ENCODE results near the gene PRKCE.

Gene PRKCE

GRCh38 chr2:45808294-45808800 is 156.9 kb downstream of the PRKCE start:
- DNase-seq (ENCODE audit: low read depth in 3 of 3) = no peak

GRCh38 chr2:45809205-45809604 is 157.7 kb downstream of the PRKCE start:
- DNase-seq (ENCODE audit: low read depth in 3 of 3) = no peak

GRCh38 chr2:45812011-45812500 is 160.6 kb downstream of the PRKCE start:
- no peak for DNase-seq (ENCODE audit: low read depth in 3 of 3)

- DNase-seq (ENCODE audit: low read depth in 3 of 3) = no peak
Observed at GRCh38 chr2:45813003-45813941, 161.8 kb downstream of the PRKCE start.

- DNase-seq (ENCODE audit: low read depth in 3 of 3) = no peak
Observed at GRCh38 chr2:45814488-45814887, 163.0 kb downstream of the PRKCE start.

GRCh38 chr2:45814951-45815621 is 163.6 kb downstream of the PRKCE start:
- no peak for DNase-seq (ENCODE audit: low read depth in 3 of 3)

- no peak for DNase-seq (ENCODE audit: low read depth in 3 of 3)
Observed at GRCh38 chr2:45816272-45816671, 164.8 kb downstream of the PRKCE start.

- no peak for DNase-seq (ENCODE audit: low read depth in 3 of 3)
Observed at GRCh38 chr2:45818591-45818990, 167.1 kb downstream of the PRKCE start.

GRCh38 chr2:45820048-45820447 is 168.6 kb downstream of the PRKCE start:
- DNase-seq (ENCODE audit: low read depth in 3 of 3) = no peak

GRCh38 chr2:45821558-45822271 is 170.2 kb downstream of the PRKCE start:
- DNase-seq (ENCODE audit: low read depth in 3 of 3) = no peak

GRCh38 chr2:45822272-45822630 is 170.8 kb downstream of the PRKCE start:
- DNase-seq (ENCODE audit: low read depth in 3 of 3) = no peak

GRCh38 chr2:45823723-45824206 is 172.3 kb downstream of the PRKCE start:
- no peak for DNase-seq (ENCODE audit: low read depth in 3 of 3)

GRCh38 chr2:45825001-45825651 is 173.7 kb downstream of the PRKCE start:
- no peak for DNase-seq (ENCODE audit: low read depth in 3 of 3)

GRCh38 chr2:45826460-45826859 is 175.0 kb downstream of the PRKCE start:
- no peak for DNase-seq (ENCODE audit: low read depth in 3 of 3)

GRCh38 chr2:45826884-45827635 is 175.6 kb downstream of the PRKCE start:
- DNase-seq (ENCODE audit: low read depth in 3 of 3) = no peak

- DNase-seq (ENCODE audit: low read depth in 3 of 3) = no peak
Observed at GRCh38 chr2:45830322-45830721, 178.8 kb downstream of the PRKCE start.

- no peak for DNase-seq (ENCODE audit: low read depth in 3 of 3)
Observed at GRCh38 chr2:45833301-45833967, 182.0 kb downstream of the PRKCE start.

GRCh38 chr2:45833968-45834344 is 182.5 kb downstream of the PRKCE start:
- DNase-seq (ENCODE audit: low read depth in 3 of 3) = no peak

GRCh38 chr2:45834372-45834771 is 182.9 kb downstream of the PRKCE start:
- no peak for DNase-seq (ENCODE audit: low read depth in 3 of 3)

- no peak for DNase-seq (ENCODE audit: low read depth in 3 of 3)
Observed at GRCh38 chr2:45834858-45835257, 183.4 kb downstream of the PRKCE start.

All from stimulated activated CD4-positive, alpha-beta T cell treated with anti-CD3 and anti-CD28 coated beads, TNF-alpha, amount 100 ng/mL, for 48 hours (primary cell).